ENCODE measurements around the gene PRIMA1.

Gene PRIMA1

DNA sequence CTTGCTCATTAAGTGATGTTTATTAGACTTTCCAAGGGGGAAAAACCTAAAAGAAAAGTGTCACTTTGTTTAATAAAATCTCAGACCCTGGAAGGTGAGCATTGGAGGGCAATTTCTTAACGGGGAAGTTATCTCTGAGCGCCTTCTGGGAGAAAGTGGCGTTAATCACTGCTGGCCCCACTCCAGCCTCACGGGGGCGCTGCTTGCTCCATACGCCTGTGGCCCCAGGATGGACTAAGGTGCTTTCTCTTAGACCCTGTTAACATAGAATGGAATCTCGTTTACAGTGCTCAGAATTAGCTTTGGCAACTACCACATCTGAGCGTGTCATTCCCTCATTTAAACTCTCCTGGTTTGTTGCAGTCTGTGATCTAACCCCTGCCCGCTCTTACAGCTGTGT, 16.4 kb upstream of the PRIMA1 start:
- Mint-ChIP-seq H3K9me3 (peaks cover 4% of the 10 kb centered on the region), H3K27ac (no peak overlapping the region), H3K27me3 (peaks cover 1% of the 10 kb centered on the region), H3K36me3 (ENCODE audit: low read depth) (no peaks in the 10 kb centered on the region), H3K4me3 (no peak overlapping the region), H3K4me1 (no peaks in the 10 kb centered on the region)
- no peak for DNase-seq
- ATAC-seq, result no peak

DNA sequence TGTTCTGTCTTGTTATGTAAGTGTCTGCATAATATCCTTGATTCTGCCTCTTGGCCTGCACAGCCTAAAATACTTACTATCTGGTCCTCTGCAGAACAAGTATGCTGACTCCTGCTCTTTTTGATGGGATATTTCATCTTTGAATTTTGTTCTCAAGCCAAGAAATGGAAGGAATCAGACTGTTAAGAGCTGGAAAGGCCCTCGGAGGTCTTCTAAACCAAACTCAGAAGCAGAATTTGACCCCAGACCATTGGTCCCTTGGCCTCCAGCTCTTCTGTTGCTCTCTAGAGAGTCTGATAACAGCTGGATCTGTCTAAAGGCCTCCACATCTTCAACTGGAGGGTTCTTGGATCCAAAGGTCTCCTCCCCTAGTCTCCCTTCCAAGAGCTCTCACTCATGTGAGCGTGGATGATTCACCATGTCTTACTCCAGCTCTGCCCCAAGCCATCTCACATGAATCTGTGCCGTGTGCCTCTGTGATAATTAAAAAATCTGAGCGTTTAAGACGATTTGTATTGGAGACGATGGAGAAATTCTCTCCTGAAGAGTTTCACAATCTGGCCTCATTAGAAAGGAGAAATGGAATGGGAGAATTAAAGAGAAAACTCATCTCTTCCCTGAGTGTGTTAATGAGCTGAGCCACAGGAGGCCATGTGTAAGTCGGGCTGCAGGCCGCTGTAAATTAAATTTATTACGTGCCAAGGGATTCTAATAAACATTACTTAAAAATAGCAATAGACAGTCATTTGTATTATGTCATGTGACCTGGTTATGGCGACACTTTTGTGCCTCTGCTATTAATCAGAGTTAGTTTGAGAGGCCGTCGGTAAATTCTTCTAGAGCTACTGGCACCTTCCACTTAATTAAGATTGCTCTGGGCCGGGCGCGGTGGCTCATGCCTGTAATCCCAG, 15.4 kb upstream of the PRIMA1 start:
- Mint-ChIP-seq H3K27ac (no peak overlapping the region), H3K27me3 (peaks cover 1% of the 10 kb centered on the region), H3K4me1 (no peaks in the 10 kb centered on the region), H3K36me3 (ENCODE audit: low read depth) (no peaks in the 10 kb centered on the region), H3K9me3 (peaks cover 4% of the 10 kb centered on the region), H3K4me3 (no peak overlapping the region)
- DNase-seq (no peak), ATAC-seq (no peak)

- no peak overlapping the region for H3K4me3 Mint-ChIP-seq
- H3K27ac Mint-ChIP-seq, result no peak overlapping the region
- DNase-seq (no peak), ATAC-seq (no peak)
- peaks cover 5% of the 10 kb centered on the region for H3K27me3 Mint-ChIP-seq
- H3K4me1 Mint-ChIP-seq, result no peaks in the 10 kb centered on the region
- H3K9me3 Mint-ChIP-seq, result no peaks in the 10 kb centered on the region
- H3K36me3 Mint-ChIP-seq (ENCODE audit: low read depth), result no peaks in the 10 kb centered on the region
Measured at GRCh38 chr14:93799989-93800921, 12.0 kb upstream of the PRIMA1 start.

- no peak overlapping the region for H3K27ac Mint-ChIP-seq
- no peak for ATAC-seq
- H3K9me3 Mint-ChIP-seq, result no peaks in the 10 kb centered on the region
- H3K4me3 Mint-ChIP-seq, result no peak overlapping the region
- DNase-seq, result no peak
- no peaks in the 10 kb centered on the region for H3K4me1 Mint-ChIP-seq
- no peaks in the 10 kb centered on the region for H3K36me3 Mint-ChIP-seq (ENCODE audit: low read depth)
- H3K27me3 Mint-ChIP-seq, result peaks cover 5% of the 10 kb centered on the region
Measured at GRCh38 chr14:93799617-93799988, 11.3 kb upstream of the PRIMA1 start.

DNA sequence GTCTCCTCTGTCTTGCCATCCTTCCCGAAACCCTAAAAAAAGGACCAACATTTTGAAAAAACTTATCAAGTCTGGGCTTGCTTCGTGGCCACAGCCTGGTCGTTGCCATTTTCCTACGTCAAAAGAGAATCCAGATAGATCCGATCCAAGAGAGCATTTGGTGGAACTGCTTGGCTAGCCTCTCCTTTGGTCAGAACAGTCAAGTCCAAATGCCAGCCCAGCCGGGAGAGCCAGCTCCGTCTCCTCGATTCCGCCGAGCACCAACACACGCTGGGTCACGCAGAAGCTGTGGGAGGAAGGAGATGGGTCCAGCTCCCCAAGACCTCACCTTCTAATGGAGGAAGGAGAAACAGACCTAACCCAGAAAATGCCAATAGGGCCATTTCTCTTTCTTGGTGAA, 9.3 kb upstream of the PRIMA1 start:
- ATAC-seq (no peak), DNase-seq (no peak)
- no peak overlapping the region for H3K4me3 Mint-ChIP-seq
- H3K4me1 Mint-ChIP-seq, result no peaks in the 10 kb centered on the region
- H3K36me3 Mint-ChIP-seq (ENCODE audit: low read depth), result no peaks in the 10 kb centered on the region
- no peaks in the 10 kb centered on the region for H3K9me3 Mint-ChIP-seq
- H3K27ac Mint-ChIP-seq, result no peak overlapping the region
- peaks cover 7% of the 10 kb centered on the region for H3K27me3 Mint-ChIP-seq

- no peaks in the 10 kb centered on the region for H3K9me3 Mint-ChIP-seq
- no peak overlapping the region for H3K27ac Mint-ChIP-seq
- no peaks in the 10 kb centered on the region for H3K36me3 Mint-ChIP-seq (ENCODE audit: low read depth)
- peaks cover 9% of the 10 kb centered on the region for H3K27me3 Mint-ChIP-seq
- DNase-seq, result no peak
- no peaks in the 10 kb centered on the region for H3K4me1 Mint-ChIP-seq
- ATAC-seq, result no peak
- H3K4me3 Mint-ChIP-seq, result no peak overlapping the region
Measured at GRCh38 chr14:93797071-93797470, 8.8 kb upstream of the PRIMA1 start.

DNA sequence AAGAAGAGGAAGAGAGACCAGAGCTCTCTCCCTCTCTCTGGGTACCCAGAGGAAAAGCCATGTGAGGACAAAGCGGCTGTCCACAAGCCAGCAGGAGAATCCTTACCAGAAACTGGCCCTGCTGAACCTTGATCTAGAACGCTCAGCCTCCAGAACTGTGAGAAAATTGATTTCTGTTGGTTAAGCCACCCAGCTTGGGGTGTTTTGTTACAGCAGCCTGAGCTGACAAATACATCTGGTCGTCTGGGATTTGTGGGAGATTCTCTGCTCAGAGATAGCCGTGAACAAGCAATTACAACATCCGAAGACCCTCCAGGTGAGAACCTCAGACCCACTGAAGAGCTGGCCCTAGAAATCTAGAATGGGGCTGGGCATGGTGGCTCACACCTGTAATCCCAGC, 6.5 kb upstream of the PRIMA1 start:
- ATAC-seq (no peak), DNase-seq (no peak)
- Mint-ChIP-seq H3K27me3 (peaks cover 24% of the 10 kb centered on the region), H3K36me3 (ENCODE audit: low read depth) (no peaks in the 10 kb centered on the region), H3K4me1 (no peaks in the 10 kb centered on the region), H3K27ac (no peak overlapping the region), H3K4me3 (no peak overlapping the region), H3K9me3 (no peaks in the 10 kb centered on the region)

DNA sequence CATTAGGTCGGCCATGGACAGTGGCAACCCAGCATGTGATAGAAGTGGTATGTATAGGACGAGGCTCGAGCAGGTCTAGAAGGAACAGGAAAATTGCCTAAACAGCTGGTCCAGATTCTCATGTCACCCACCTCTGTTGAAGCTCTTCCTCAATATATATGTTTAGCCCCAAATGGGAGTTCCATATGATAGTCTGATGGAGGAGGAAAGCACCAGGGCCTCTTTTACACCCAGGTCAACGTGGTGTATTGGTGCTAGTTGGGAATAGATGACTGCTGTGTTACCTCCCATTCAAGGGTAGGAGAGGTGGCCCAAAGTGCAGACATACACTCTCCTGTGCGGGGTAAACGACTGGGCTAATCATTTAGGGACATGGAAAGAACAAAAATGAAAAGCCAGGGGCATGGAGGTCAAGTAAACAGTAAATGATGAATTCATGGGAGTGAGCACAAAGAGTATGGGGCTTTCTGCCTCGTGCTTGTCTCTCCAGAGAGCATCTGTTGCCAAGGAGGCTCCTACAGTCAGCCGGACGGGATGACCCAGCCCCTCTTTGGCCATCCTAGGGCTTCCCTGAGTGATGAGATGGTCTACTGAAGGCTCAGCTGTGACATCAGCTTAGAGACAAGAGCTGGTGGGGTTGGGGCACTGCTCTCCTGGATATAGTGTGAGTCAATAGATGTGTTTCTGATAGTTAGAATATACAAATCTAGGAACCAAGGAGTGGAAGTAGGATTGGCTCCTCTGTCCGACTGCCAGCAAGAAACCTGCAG, 5.5 kb upstream of the PRIMA1 start:
- no peaks in the 10 kb centered on the region for H3K4me1 Mint-ChIP-seq
- no peak for DNase-seq
- H3K36me3 Mint-ChIP-seq (ENCODE audit: low read depth), result no peaks in the 10 kb centered on the region
- H3K9me3 Mint-ChIP-seq, result no peaks in the 10 kb centered on the region
- H3K4me3 Mint-ChIP-seq, result no peak overlapping the region
- H3K27me3 Mint-ChIP-seq, result peaks cover 32% of the 10 kb centered on the region
- no peak overlapping the region for H3K27ac Mint-ChIP-seq
- no peak for ATAC-seq

DNA sequence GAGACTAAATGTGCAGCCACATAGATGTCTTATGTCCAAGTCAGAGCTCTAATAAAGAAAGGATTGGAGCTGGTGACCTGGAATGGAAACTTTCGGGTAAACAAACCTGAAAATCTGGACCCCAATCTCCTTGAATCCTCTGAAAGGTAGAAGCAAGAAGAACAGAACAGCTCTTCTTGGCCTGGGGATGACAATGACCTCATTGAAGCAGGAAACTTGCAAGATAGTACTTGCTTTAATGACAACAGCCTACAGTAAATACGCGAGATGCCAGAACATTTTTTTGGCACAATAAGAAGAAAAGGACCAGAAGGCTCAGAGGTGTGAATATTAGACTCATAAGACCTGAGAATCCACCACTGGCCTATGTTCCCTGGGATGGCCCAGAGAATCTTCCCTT, 4.1 kb upstream of the PRIMA1 start:
- no peaks in the 10 kb centered on the region for H3K9me3 Mint-ChIP-seq
- no peaks in the 10 kb centered on the region for H3K4me1 Mint-ChIP-seq
- H3K27me3 Mint-ChIP-seq, result peaks cover 37% of the 10 kb centered on the region
- ATAC-seq (no peak), DNase-seq (no peak)
- H3K4me3 Mint-ChIP-seq, result no peak overlapping the region
- H3K36me3 Mint-ChIP-seq (ENCODE audit: low read depth), result no peaks in the 10 kb centered on the region
- no peak overlapping the region for H3K27ac Mint-ChIP-seq

DNA sequence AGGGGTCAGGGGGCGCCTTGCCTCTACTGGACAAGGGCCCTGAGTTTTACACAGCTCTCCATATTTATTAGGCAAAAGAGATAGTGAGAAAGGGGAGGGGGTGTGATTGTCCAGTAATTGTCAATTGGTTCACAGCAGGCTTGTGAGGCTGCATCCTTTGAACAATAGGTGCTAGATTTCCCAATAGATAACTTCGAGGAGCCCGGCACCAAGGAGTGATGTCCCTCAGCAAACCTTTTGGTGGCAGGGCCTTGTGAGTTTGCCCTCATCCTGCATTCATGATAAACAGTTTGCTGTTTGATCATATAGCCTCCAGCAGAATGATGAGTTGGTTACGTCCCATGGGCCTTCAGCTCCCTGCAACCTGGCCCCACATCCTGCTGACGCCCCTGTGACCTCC, 2.7 kb upstream of the PRIMA1 start:
- H3K4me1 Mint-ChIP-seq, result no peaks in the 10 kb centered on the region
- no peak for ATAC-seq
- no peak overlapping the region for H3K27ac Mint-ChIP-seq
- H3K36me3 Mint-ChIP-seq (ENCODE audit: low read depth), result no peaks in the 10 kb centered on the region
- no peak for DNase-seq
- peaks cover 48% of the 10 kb centered on the region for H3K27me3 Mint-ChIP-seq
- H3K4me3 Mint-ChIP-seq, result no peak overlapping the region
- H3K9me3 Mint-ChIP-seq, result no peaks in the 10 kb centered on the region

DNA sequence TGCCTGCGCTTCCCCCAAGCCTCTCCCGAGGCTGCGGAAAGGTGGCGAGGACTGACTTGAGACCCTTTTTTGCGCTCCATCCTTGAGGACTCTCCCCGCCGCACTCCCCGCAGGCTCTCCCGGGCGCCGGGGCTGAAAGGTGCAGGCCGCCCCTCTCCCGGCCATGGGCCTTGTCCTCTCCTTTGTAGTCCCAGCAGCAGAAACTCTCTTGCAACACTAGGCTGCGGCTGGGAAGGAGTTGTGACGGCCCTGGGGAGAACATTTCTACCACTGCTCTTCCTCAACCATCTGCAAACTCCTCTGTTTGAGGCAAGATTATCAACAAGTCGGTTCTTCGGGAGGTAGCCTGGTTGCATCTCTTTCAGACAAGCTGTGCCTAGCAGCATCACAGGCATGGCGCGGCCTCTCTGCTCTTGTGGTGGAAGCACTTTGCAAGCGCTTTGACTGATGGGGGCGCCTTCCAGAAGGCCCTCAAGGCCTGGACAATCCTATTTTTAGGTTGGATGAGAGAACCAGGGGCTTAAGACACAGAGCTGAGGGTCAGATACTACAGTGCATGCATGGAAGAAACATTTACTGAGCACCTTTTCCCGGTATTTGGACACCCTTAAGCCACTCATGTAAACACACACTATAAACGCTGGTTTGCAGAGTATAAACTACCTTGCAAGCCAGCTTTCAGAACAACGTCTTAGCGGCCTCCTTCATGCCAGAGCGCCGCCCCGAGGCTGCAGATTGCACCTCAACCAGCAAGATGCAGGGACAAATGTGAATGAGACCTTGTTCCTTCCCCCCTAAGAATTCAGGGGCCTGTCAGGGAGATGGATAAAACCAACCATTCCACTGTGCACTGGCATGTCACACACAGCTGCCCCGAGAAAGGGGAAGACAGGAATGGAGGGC, 1.2 kb upstream of the PRIMA1 start:
- Mint-ChIP-seq H3K9me3 (no peaks in the 10 kb centered on the region), H3K36me3 (ENCODE audit: low read depth) (no peaks in the 10 kb centered on the region), H3K27ac (no peak overlapping the region), H3K27me3 (peaks cover 56% of the 10 kb centered on the region), H3K4me1 (no peaks in the 10 kb centered on the region), H3K4me3 (no peak overlapping the region)
- ATAC-seq, result no peak
- no peak for DNase-seq

GRCh38 chr14:93788543-93789227, 400 bp upstream of the PRIMA1 start:
- no peaks in the 10 kb centered on the region for H3K4me1 Mint-ChIP-seq
- no peak for DNase-seq
- H3K36me3 Mint-ChIP-seq (ENCODE audit: low read depth), result no peaks in the 10 kb centered on the region
- H3K27me3 Mint-ChIP-seq, result peaks cover 56% of the 10 kb centered on the region
- H3K9me3 Mint-ChIP-seq, result no peaks in the 10 kb centered on the region
- no peak overlapping the region for H3K4me3 Mint-ChIP-seq
- no peak for ATAC-seq
- no peak overlapping the region for H3K27ac Mint-ChIP-seq

DNA sequence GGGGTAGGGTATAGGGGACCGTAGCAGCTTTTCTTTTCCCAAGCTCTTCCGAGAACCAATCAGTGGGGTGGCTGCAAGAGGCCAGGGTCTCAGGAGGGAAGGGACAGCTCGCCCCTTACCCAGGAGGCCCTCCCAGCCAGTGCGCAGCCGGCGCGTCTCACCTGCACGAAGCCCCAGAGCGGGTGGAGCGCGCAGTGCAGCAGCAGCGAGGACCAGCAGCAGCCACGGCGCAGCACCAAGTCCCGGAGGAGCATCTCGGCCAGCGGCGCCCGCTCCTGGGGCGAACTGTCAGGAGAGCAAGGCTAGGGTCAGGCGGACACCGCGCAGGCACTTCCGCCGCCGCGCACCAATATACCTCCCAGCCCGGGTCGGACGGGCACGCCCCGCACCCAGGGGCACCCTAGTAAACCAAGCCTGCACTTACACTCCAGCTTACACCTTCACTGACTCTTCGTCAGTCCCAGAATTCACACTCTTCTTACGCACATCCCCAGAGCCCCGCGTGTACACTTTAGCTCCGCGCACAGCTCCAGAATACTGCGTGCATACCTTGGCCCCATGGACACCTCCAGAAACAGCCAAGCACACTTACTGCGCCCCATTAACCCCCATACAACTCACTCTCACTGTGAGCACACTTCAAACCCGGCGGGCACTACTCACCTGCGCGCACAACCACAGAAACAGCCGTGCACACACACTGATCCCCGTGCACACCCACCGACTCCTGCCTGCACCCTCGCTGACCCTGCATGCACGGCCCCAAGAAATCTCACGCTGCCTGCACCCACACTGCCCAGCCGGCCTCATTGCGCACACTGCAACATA, 606 bp downstream of the PRIMA1 start:
- peaks cover 54% of the 10 kb centered on the region for H3K27me3 Mint-ChIP-seq

More for the DNA sequence above, 606 bp downstream of the PRIMA1 start:
- no peak overlapping the region for H3K27ac Mint-ChIP-seq
- H3K9me3 Mint-ChIP-seq, result no peaks in the 10 kb centered on the region
- DNase-seq (no peak), ATAC-seq (no peak)
- H3K4me1 Mint-ChIP-seq, result no peaks in the 10 kb centered on the region
- H3K36me3 Mint-ChIP-seq (ENCODE audit: low read depth), result no peaks in the 10 kb centered on the region
- no peak overlapping the region for H3K4me3 Mint-ChIP-seq

Measured in activated naive CD8-positive, alpha-beta T cell treated with anti-CD3 and anti-CD28 coated beads, Interleukin-2, amount 50 U/mL, for 24 hours (primary cell).